HCT116 (cell line): Measurements from ENCODE around the gene MTHFSD.

Experiments used
- CTCF ChIP-seq, 3 experiments: fragments of 200-600 bp in 1 of 3; sonication (generic) in 1 of 3; IDR thresholded peaks in 2 of 3; conservative IDR thresholded peaks in 1 of 3; 2 replicates each; pipeline ENCODE4 v1.5.1; 2012 to 2017; ENCODE audit warnings: low read depth in 2 of 3, low read length in 2 of 3, antibody characterized with exemption in 1 of 3, borderline replicate concordance in 1 of 3, control low read depth in 1 of 3, mild to moderate bottlenecking in 1 of 3, mixed read lengths in 1 of 3, mixed run types in 1 of 3, moderate library complexity in 1 of 3; ENCODE audit not compliant: insufficient read depth in 1 of 3
- EZH2 ChIP-seq: fragments of 200-600 bp; sonication (generic); IDR thresholded peaks from 2 replicates; pipeline ENCODE4 v1.6.1; 2017; ENCODE audit warnings: antibody characterized with exemption, mixed run types
- POLR2A ChIP-seq: IDR thresholded peaks from 2 replicates; pipeline ENCODE4 v1.7.0; 2011; ENCODE audit warnings: borderline replicate concordance; ENCODE audit not compliant: insufficient read depth, insufficient read length; ENCODE audit errors: extremely low read depth
- POLR2AphosphoS5 ChIP-seq: IDR thresholded peaks from 2 replicates; pipeline ENCODE4 v1.6.1; 2011; ENCODE audit warnings: mild to moderate bottlenecking, low read depth, low read length, moderate library complexity
- RAD21 ChIP-seq: IDR thresholded peaks from 2 replicates; pipeline ENCODE4 v1.6.1; 2012; ENCODE audit warnings: low read depth, mild to moderate bottlenecking
- REST ChIP-seq: IDR thresholded peaks from 2 replicates; pipeline ENCODE4 v1.6.1; 2012; ENCODE audit warnings: low read depth
- SIN3A ChIP-seq: IDR thresholded peaks from 2 replicates; pipeline ENCODE4 v1.6.1; 2012; ENCODE audit warnings: low read depth
- YY1 ChIP-seq: IDR thresholded peaks from 2 replicates; pipeline ENCODE4 v1.6.1; 2011; ENCODE audit warnings: low read length, low read depth, moderate library complexity, mild to moderate bottlenecking; ENCODE audit not compliant: insufficient replicate concordance; ENCODE audit errors: extremely low read depth
- ZNF274 ChIP-seq: fragments of 200-500 bp; sonication (Bioruptor generic); IDR thresholded peaks from 2 replicates; pipeline ENCODE4 v1.6.1; 2014; ENCODE audit warnings: mild to moderate bottlenecking, low read depth, low read length, inconsistent platforms
- TF ChIP-seq, protein P1 (sequence below): IDR thresholded peaks from 2 replicates; pipeline ENCODE4 v1.6.1; 2012
- TF ChIP-seq, protein P2 (sequence below): IDR thresholded peaks from 2 replicates; pipeline ENCODE4 v1.6.1; 2012

DNA sequence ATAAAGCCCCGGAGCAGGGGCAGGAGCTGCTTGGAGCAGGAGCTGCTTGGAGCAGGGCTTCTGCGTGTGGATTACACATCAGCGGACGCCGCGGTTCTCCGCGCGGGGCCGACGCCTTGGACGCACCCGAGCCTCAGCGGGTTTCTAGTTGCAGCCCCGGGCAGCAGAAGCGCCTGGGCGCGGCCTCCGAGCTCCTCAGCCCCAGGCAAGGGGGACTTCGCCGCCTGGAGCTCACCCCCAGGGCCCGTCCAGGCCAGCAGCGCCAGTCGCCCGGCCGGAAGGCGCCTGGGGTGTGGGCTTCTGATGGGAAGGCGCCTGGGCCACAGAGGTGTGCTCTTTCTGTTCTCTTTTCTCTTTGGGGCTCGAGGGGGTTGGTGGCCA, 38.4 kb downstream of the MTHFSD start:
- no peak for TF ChIP-seq YY1
- no peak for TF ChIP-seq CTCF (IDR thresholded peaks at IDR 0.05 in 2 of 3, conservative IDR thresholded peaks at IDR 0.05 in 1 of 3; ENCODE audit: borderline replicate concordance in 1 of 3, insufficient read depth in 1 of 3, low read depth in 2 of 3, low read length in 2 of 3)
- no peak for TF ChIP-seq EZH2
- TF ChIP-seq POLR2AphosphoS5 = no peak
- no peak for TF ChIP-seq REST
- TF ChIP-seq RAD21 = no peak
- TF ChIP-seq, protein P1, sequence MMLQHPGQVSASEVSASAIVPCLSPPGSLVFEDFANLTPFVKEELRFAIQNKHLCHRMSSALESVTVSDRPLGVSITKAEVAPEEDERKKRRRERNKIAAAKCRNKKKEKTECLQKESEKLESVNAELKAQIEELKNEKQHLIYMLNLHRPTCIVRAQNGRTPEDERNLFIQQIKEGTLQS = no peak
- no peak for TF ChIP-seq POLR2A
- TF ChIP-seq, protein P2, sequence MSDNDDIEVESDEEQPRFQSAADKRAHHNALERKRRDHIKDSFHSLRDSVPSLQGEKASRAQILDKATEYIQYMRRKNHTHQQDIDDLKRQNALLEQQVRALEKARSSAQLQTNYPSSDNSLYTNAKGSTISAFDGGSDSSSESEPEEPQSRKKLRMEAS = no peak
- no peak for TF ChIP-seq SIN3A
- no peak for TF ChIP-seq ZNF274
